WTC11 (cell line): ENCODE measurements around the gene EPS8L1. TPM values are rescaled to one million over a fixed set of nuclear protein-coding genes. Genes with fewer than 3 reads are reported as not detected.

Experiments used
- ATAC-seq: fragments of 200-7000 bp; cut with Tn5 transposase; 2 replicates; pipeline ENCODE4 v1.10.0; 2021; ENCODE audit warnings: mild to moderate bottlenecking, moderate library complexity
- CTCF ChIA-PET: fragments of 300-600 bp; sonication (Branson Sonifier 250); formaldehyde crosslinking; loops from one replicate; lab custom pipeline; 2021; ENCODE audit warnings: antibody characterized with exemption; lab: Charles Lee
- POLR2A ChIA-PET: fragments of 350-600 bp; sonication (Branson Sonifier 250); formaldehyde crosslinking; loops from one replicate; lab custom pipeline; 2021; ENCODE audit warnings: antibody characterized with exemption; lab: Charles Lee
- DNase-seq: peaks from one replicate; pipeline ENCODE4 v3.0.0; 2021; ENCODE audit warnings: low spot score
- H3K27ac Mint-ChIP-seq: 2 replicates; pipeline ENCODE4 v1.8.0; 2021; ENCODE audit warnings: mixed read lengths
- H3K27me3 Mint-ChIP-seq: 2 replicates; pipeline ENCODE4 v1.8.0; 2021; ENCODE audit warnings: low read depth, mild to moderate bottlenecking, moderate library complexity, mixed read lengths
- H3K36me3 Mint-ChIP-seq: 2 replicates; pipeline ENCODE4 v1.8.0; 2021; ENCODE audit warnings: mixed read lengths
- H3K4me1 Mint-ChIP-seq: 2 replicates; pipeline ENCODE4 v1.8.0; 2022; ENCODE audit warnings: mixed read lengths
- H3K4me3 Mint-ChIP-seq: 2 replicates; pipeline ENCODE4 v1.8.0; 2021; ENCODE audit warnings: mild to moderate bottlenecking, moderate library complexity, mixed read lengths
- H3K9me3 Mint-ChIP-seq: 2 replicates; pipeline ENCODE4 v1.8.0; 2021; ENCODE audit warnings: mixed read lengths
- FOXK1 ChIP-seq: sonication (generic); formaldehyde crosslinking; IDR thresholded peaks from 2 replicates; pipeline ENCODE4 v1.8.0; 2022; ENCODE audit warnings: mild to moderate bottlenecking, moderate library complexity, missing genetic modification reagents
- JUN ChIP-seq: sonication (generic); formaldehyde crosslinking; IDR thresholded peaks from 2 replicates; pipeline ENCODE4 v1.8.0; 2023; ENCODE audit warnings: mild to moderate bottlenecking, missing genetic modification reagents
- PRRX2 ChIP-seq: fragments of 250-450 bp; sonication (Bioruptor Pico); IDR thresholded peaks from 2 replicates; pipeline ENCODE4 v1.8.0; 2021; ENCODE audit warnings: mild to moderate bottlenecking
- RELA ChIP-seq: sonication (generic); formaldehyde crosslinking; IDR thresholded peaks from 2 replicates; pipeline ENCODE4 v1.8.1; 2022; ENCODE audit warnings: missing genetic modification reagents, mild to moderate bottlenecking, borderline replicate concordance
- ZNF121 ChIP-seq: sonication (generic); formaldehyde crosslinking; IDR thresholded peaks from 2 replicates; pipeline ENCODE4 v1.8.0; 2023; ENCODE audit warnings: missing genetic modification reagents
- ZNF281 ChIP-seq: sonication (generic); formaldehyde crosslinking; IDR thresholded peaks from 2 replicates; pipeline ENCODE4 v1.8.0; 2023; ENCODE audit warnings: mild to moderate bottlenecking, missing genetic modification reagents
- total RNA-seq: library from RNA; stranded (reverse); gene quantifications from 3 replicates; pipeline ENCODE4 v1.2.3, GENCODE V29; 2021
- TF ChIP-seq, protein P1 (sequence below): fragments of 250-450 bp; sonication (Bioruptor Pico); IDR thresholded peaks from 2 replicates; pipeline ENCODE4 v1.9.0; 2021; ENCODE audit warnings: mild to moderate bottlenecking
- TF ChIP-seq, protein P2 (sequence below): sonication (generic); formaldehyde crosslinking; IDR thresholded peaks from 2 replicates; pipeline ENCODE4 v1.8.1; 2022; ENCODE audit warnings: low read depth, missing genetic modification reagents, borderline replicate concordance
- TF ChIP-seq, protein P3 (sequence below): sonication (generic); formaldehyde crosslinking; IDR thresholded peaks from 2 replicates; pipeline ENCODE4 v1.8.0; 2023; ENCODE audit warnings: missing genetic modification reagents, mild to moderate bottlenecking, borderline replicate concordance

Gene EPS8L1
- total RNA-seq, 1 experiment from 2014 or later: 38.9 TPM

GRCh38 chr19:55082020-55082851, 6.6 kb downstream of the EPS8L1 start:
- Mint-ChIP-seq H3K27me3 (peaks cover 73% of the 10 kb centered on the region), H3K36me3 (0 out of 2 replicates have a peak, but pooled peaks cover 3% of the 10 kb centered on the region), H3K9me3 (no peaks in the 10 kb centered on the region), H3K4me1 (peaks cover 42% of the 10 kb centered on the region), H3K4me3 (peak overlapping the region; percentile 96), H3K27ac (no peak overlapping the region)
- POLR2A ChIA-PET: interaction anchor here (0.6 kb wide), 1 partner anchor 213 kb away, joined by 3 read pairs; no protein-coding TSS in a partner anchor
- CTCF ChIA-PET: interaction anchor here (0.8 to 1.5 kb wide), 5 partner anchors 12 to 336 kb away, joined by 3 to 6 read pairs (median 4); no protein-coding TSS in a partner anchor
- TF ChIP-seq RELA (CRISPR knock-in tag): 0 out of 2 replicates have a peak, but pooled peaks have one; percentile 40
- TF ChIP-seq, protein P1, sequence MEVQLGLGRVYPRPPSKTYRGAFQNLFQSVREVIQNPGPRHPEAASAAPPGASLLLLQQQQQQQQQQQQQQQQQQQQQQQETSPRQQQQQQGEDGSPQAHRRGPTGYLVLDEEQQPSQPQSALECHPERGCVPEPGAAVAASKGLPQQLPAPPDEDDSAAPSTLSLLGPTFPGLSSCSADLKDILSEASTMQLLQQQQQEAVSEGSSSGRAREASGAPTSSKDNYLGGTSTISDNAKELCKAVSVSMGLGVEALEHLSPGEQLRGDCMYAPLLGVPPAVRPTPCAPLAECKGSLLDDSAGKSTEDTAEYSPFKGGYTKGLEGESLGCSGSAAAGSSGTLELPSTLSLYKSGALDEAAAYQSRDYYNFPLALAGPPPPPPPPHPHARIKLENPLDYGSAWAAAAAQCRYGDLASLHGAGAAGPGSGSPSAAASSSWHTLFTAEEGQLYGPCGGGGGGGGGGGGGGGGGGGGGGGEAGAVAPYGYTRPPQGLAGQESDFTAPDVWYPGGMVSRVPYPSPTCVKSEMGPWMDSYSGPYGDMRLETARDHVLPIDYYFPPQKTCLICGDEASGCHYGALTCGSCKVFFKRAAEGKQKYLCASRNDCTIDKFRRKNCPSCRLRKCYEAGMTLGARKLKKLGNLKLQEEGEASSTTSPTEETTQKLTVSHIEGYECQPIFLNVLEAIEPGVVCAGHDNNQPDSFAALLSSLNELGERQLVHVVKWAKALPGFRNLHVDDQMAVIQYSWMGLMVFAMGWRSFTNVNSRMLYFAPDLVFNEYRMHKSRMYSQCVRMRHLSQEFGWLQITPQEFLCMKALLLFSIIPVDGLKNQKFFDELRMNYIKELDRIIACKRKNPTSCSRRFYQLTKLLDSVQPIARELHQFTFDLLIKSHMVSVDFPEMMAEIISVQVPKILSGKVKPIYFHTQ: no peak
- TF ChIP-seq ZNF281 (CRISPR knock-in tag): no peak
- no peak for TF ChIP-seq JUN (CRISPR knock-in tag)
- TF ChIP-seq FOXK1 (CRISPR knock-in tag): no peak
- TF ChIP-seq, protein P2, sequence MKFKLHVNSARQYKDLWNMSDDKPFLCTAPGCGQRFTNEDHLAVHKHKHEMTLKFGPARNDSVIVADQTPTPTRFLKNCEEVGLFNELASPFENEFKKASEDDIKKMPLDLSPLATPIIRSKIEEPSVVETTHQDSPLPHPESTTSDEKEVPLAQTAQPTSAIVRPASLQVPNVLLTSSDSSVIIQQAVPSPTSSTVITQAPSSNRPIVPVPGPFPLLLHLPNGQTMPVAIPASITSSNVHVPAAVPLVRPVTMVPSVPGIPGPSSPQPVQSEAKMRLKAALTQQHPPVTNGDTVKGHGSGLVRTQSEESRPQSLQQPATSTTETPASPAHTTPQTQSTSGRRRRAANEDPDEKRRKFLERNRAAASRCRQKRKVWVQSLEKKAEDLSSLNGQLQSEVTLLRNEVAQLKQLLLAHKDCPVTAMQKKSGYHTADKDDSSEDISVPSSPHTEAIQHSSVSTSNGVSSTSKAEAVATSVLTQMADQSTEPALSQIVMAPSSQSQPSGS (CRISPR knock-in tag): no peak
- peak; percentile 92 for DNase-seq
- peak; percentile 2 for ATAC-seq

- H3K9me3 Mint-ChIP-seq: no peaks in the 10 kb centered on the region
- DNase-seq (peak; percentile 53), ATAC-seq (no peak)
- H3K27ac Mint-ChIP-seq: peak overlapping the region; percentile 87; the same call in 1 of the 2 replicates
- H3K4me3 Mint-ChIP-seq: peak overlapping the region; percentile 96
- H3K27me3 Mint-ChIP-seq: peaks cover 73% of the 10 kb centered on the region
- ChIA-PET CTCF (interaction anchor here (0.8 to 1.5 kb wide), 5 partner anchors 11 to 335 kb away, joined by 3 to 6 read pairs (median 4); no protein-coding TSS in a partner anchor), POLR2A (no interaction called here)
- 0 out of 2 replicates have a peak, but pooled peaks cover 3% of the 10 kb centered on the region for H3K36me3 Mint-ChIP-seq
- peak; percentile 4; the same call in 1 of the 2 replicates for TF ChIP-seq ZNF121
- TF ChIP-seq PRRX2 (CRISPR knock-in tag): no peak
- peaks cover 52% of the 10 kb centered on the region for H3K4me1 Mint-ChIP-seq
These were observed 7.6 kb downstream of the EPS8L1 start for GRCh38 chr19:55083004-55083850.

- Mint-ChIP-seq H3K36me3 (0 out of 2 replicates have a peak, but pooled peaks cover 3% of the 10 kb centered on the region), H3K4me3 (0 out of 2 replicates have a peak overlapping the region, but pooled peaks have one; percentile 6), H3K27me3 (peaks cover 70% of the 10 kb centered on the region), H3K4me1 (peaks cover 58% of the 10 kb centered on the region), H3K9me3 (no peaks in the 10 kb centered on the region), H3K27ac (no peak overlapping the region)
- ChIA-PET POLR2A (no interaction called here), CTCF (interaction anchor here (1.6 kb wide), 1 partner anchor 15 kb away, joined by 3 read pairs; no protein-coding TSS in a partner anchor)
- no peak for ATAC-seq
- no peak for DNase-seq
- TF ChIP-seq, protein P1: no peak
- TF ChIP-seq, protein P3, sequence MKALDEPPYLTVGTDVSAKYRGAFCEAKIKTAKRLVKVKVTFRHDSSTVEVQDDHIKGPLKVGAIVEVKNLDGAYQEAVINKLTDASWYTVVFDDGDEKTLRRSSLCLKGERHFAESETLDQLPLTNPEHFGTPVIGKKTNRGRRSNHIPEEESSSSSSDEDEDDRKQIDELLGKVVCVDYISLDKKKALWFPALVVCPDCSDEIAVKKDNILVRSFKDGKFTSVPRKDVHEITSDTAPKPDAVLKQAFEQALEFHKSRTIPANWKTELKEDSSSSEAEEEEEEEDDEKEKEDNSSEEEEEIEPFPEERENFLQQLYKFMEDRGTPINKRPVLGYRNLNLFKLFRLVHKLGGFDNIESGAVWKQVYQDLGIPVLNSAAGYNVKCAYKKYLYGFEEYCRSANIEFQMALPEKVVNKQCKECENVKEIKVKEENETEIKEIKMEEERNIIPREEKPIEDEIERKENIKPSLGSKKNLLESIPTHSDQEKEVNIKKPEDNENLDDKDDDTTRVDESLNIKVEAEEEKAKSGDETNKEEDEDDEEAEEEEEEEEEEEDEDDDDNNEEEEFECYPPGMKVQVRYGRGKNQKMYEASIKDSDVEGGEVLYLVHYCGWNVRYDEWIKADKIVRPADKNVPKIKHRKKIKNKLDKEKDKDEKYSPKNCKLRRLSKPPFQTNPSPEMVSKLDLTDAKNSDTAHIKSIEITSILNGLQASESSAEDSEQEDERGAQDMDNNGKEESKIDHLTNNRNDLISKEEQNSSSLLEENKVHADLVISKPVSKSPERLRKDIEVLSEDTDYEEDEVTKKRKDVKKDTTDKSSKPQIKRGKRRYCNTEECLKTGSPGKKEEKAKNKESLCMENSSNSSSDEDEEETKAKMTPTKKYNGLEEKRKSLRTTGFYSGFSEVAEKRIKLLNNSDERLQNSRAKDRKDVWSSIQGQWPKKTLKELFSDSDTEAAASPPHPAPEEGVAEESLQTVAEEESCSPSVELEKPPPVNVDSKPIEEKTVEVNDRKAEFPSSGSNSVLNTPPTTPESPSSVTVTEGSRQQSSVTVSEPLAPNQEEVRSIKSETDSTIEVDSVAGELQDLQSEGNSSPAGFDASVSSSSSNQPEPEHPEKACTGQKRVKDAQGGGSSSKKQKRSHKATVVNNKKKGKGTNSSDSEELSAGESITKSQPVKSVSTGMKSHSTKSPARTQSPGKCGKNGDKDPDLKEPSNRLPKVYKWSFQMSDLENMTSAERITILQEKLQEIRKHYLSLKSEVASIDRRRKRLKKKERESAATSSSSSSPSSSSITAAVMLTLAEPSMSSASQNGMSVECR (CRISPR knock-in tag): no peak
These were observed 8.7 kb downstream of the EPS8L1 start for GRCh38 chr19:55084416-55084815.
